Mesenchymal stem cell (in vitro differentiated cells and primary cell): Measurements from ENCODE around the gene GAL.

Experiments used
- DNase-seq: peaks from one replicate; pipeline ENCODE4 v3.0.0-alpha.2; 2013
- H2AFZ ChIP-seq: one replicate; pipeline ENCODE4 v1.6.1; 2013; ENCODE audit warnings: low read depth, mild to moderate bottlenecking, control low read depth, inconsistent platforms, low read length, moderate library complexity
- H2AK5ac ChIP-seq: 2 replicates; pipeline ENCODE4 v1.6.1; 2013; ENCODE audit warnings: low read length, moderate library complexity, mild to moderate bottlenecking, inconsistent platforms; ENCODE audit not compliant: severe bottlenecking
- H2BK120ac ChIP-seq: one replicate; pipeline ENCODE4 v1.6.1; 2013; ENCODE audit warnings: low read depth, mild to moderate bottlenecking, inconsistent platforms, low read length, moderate library complexity
- H2BK12ac ChIP-seq, 2 experiments: one replicate each; pipeline ENCODE4 v1.6.1; 2013; ENCODE audit warnings: inconsistent platforms in 2 of 2, low read length in 2 of 2, mild to moderate bottlenecking in 2 of 2, moderate library complexity in 2 of 2, control low read depth in 1 of 2
- H2BK15ac ChIP-seq: one replicate; pipeline ENCODE4 v1.6.1; 2013; ENCODE audit warnings: mild to moderate bottlenecking, low read depth, inconsistent platforms; ENCODE audit not compliant: poor library complexity, severe bottlenecking
- H2BK5ac ChIP-seq: 2 replicates; pipeline ENCODE4 v1.6.1; 2013; ENCODE audit warnings: low read depth, mild to moderate bottlenecking, low read length, control low read depth, inconsistent platforms; ENCODE audit not compliant: poor library complexity, severe bottlenecking
- H3K14ac ChIP-seq, 2 experiments: one replicate each; pipeline ENCODE4 v1.6.1; 2013; ENCODE audit warnings: inconsistent platforms in 2 of 2, low read length in 2 of 2, control low read depth in 1 of 2, mild to moderate bottlenecking in 1 of 2, moderate library complexity in 1 of 2
- H3K18ac ChIP-seq, 2 experiments: one replicate each; pipeline ENCODE4 v1.6.1; 2013; ENCODE audit warnings: inconsistent platforms in 2 of 2, low read length in 2 of 2, control low read depth in 1 of 2, low read depth in 1 of 2, mild to moderate bottlenecking in 1 of 2
- H3K23ac ChIP-seq, 2 experiments: one replicate each; pipeline ENCODE4 v1.6.1; 2013; ENCODE audit warnings: inconsistent platforms in 2 of 2, low read length in 2 of 2, mild to moderate bottlenecking in 2 of 2, moderate library complexity in 2 of 2, control low read depth in 1 of 2
- H3K27ac ChIP-seq: 2 replicates; pipeline ENCODE4 v1.5.1; 2013; ENCODE audit warnings: mild to moderate bottlenecking, moderate library complexity, low read length, control low read depth, inconsistent platforms; ENCODE audit not compliant: poor library complexity, severe bottlenecking
- H3K27me3 ChIP-seq, 2 experiments: 2 replicates each; pipeline versions ENCODE4 v1.6.1 to v1.7.0; 2013; ENCODE audit warnings: low read length in 2 of 2, mild to moderate bottlenecking in 2 of 2, moderate library complexity in 2 of 2, control low read depth in 1 of 2, inconsistent platforms in 1 of 2; ENCODE audit not compliant: control insufficient read depth in 1 of 2, insufficient read depth in 1 of 2
- H3K36me3 ChIP-seq, 2 experiments: 2 replicates each; pipeline versions ENCODE4 v1.6.1 to v1.7.0; 2013; ENCODE audit warnings: low read length in 2 of 2, control low read depth in 1 of 2, inconsistent platforms in 1 of 2, low read depth in 1 of 2, mild to moderate bottlenecking in 1 of 2; ENCODE audit not compliant: insufficient read depth in 2 of 2, control insufficient read depth in 1 of 2
- H3K4ac ChIP-seq, 2 experiments: one replicate each; pipeline ENCODE4 v1.6.1; 2013; ENCODE audit warnings: inconsistent platforms in 2 of 2, low read length in 2 of 2, mild to moderate bottlenecking in 2 of 2, moderate library complexity in 2 of 2, control low read depth in 1 of 2, low read depth in 1 of 2
- H3K4me1 ChIP-seq: 2 replicates; pipeline ENCODE4 v1.6.1; 2013; ENCODE audit warnings: low read depth, low read length, control low read depth; ENCODE audit not compliant: control insufficient read depth, insufficient read depth
- H3K4me2 ChIP-seq: 2 replicates; pipeline ENCODE4 v1.6.1; 2013; ENCODE audit warnings: low read length, mild to moderate bottlenecking, inconsistent platforms; ENCODE audit not compliant: poor library complexity, severe bottlenecking
- H3K4me3 ChIP-seq, 2 experiments: 2 replicates each; pipeline versions ENCODE4 v1.5.1 to v1.7.0; 2013; ENCODE audit warnings: low read length in 2 of 2, mild to moderate bottlenecking in 2 of 2, control low read depth in 1 of 2, low read depth in 1 of 2; ENCODE audit not compliant: insufficient read depth in 1 of 2
- H3K79me1 ChIP-seq: replicated peaks from 2 replicates; pipeline ENCODE4 v1.6.1; 2013; ENCODE audit warnings: mild to moderate bottlenecking, control low read depth, low read length, inconsistent platforms; ENCODE audit not compliant: poor library complexity, severe bottlenecking
- H3K9ac ChIP-seq: 2 replicates; pipeline ENCODE4 v1.7.0; 2013; ENCODE audit warnings: mild to moderate bottlenecking, low read length, moderate library complexity
- H3K9me3 ChIP-seq: 2 replicates; pipeline ENCODE4 v1.7.0; 2013; ENCODE audit warnings: mild to moderate bottlenecking, low read length; ENCODE audit not compliant: control insufficient read depth
- H4K8ac ChIP-seq: one replicate; pipeline ENCODE4 v1.6.1; 2013; ENCODE audit warnings: inconsistent platforms, mild to moderate bottlenecking, low read length, moderate library complexity
- H4K91ac ChIP-seq: one replicate; pipeline ENCODE4 v1.6.1; 2013; ENCODE audit warnings: mild to moderate bottlenecking, low read length, inconsistent platforms
- WGBS: methylation state at CpG from one replicate; pipeline ENCODE4 v1.1.7; 2013; ENCODE audit warnings: mixed read lengths; 5-methylcytosine and 5-hydroxymethylcytosine counted together

Gene GAL

GRCh38 chr11:68735125-68735524, 50.8 kb downstream of the GAL start:
- Histone ChIP-seq H3K14ac (no peak overlapping the region), H3K36me3 (no peaks in the 10 kb centered on the region), H4K91ac (no peak overlapping the region), H3K23ac (no peak overlapping the region), H2AK5ac (no peak overlapping the region), H3K4me2 (no peak overlapping the region), H3K79me1 (no peaks in the 10 kb centered on the region), H3K9ac (no peak overlapping the region), H3K4me1 (no peaks in the 10 kb centered on the region), H2BK15ac (no peak overlapping the region), H2AFZ (no peak overlapping the region), H3K9me3 (no peaks in the 10 kb centered on the region), H2BK120ac (no peak overlapping the region), H3K4me3 (no peak overlapping the region), H3K18ac (no peak overlapping the region), H2BK12ac (no peak overlapping the region), H2BK5ac (no peak overlapping the region), H3K4ac (no peak overlapping the region), H3K27ac (no peak overlapping the region), H3K27me3 (peaks cover 30 to 89% of the 10 kb centered on the region in 2 experiments), H4K8ac (no peak overlapping the region)
- 68% methylated on average over 6 of the region's 6 CpGs for WGBS
- no peak for DNase-seq

- Histone ChIP-seq H2BK5ac (no peak overlapping the region), H3K79me1 (no peaks in the 10 kb centered on the region), H3K18ac (no peak overlapping the region), H3K4me1 (no peaks in the 10 kb centered on the region), H4K8ac (no peak overlapping the region), H4K91ac (no peak overlapping the region), H3K27ac (no peak overlapping the region), H3K27me3 (peaks cover 30 to 91% of the 10 kb centered on the region in 2 experiments), H2AFZ (no peak overlapping the region), H2AK5ac (no peak overlapping the region), H2BK12ac (no peak overlapping the region), H3K4me3 (no peak overlapping the region), H2BK120ac (no peak overlapping the region), H3K4ac (no peak overlapping the region), H3K4me2 (no peak overlapping the region), H2BK15ac (no peak overlapping the region), H3K14ac (no peak overlapping the region), H3K9ac (no peak overlapping the region), H3K9me3 (no peaks in the 10 kb centered on the region), H3K23ac (no peak overlapping the region), H3K36me3 (no peaks in the 10 kb centered on the region)
- WGBS = 89% methylated on average over 6 of the region's 6 CpGs
- no peak for DNase-seq
These were observed 51.3 kb downstream of the GAL start for GRCh38 chr11:68735646-68736045.
